HG03558 (cell line): Measurements from ENCODE around the gene PRND.

Source experiments
- ATAC-seq: cut with Tn5 transposase; IDR thresholded peaks from one replicate; pipeline ENCODE4 v1.9.1; 2021; ENCODE audit warnings: moderate number of reproducible peaks; ENCODE audit not compliant: unreplicated experiment; ENCODE audit errors: extremely low read depth

The PRND gene

GRCh38 chr20:4774207-4774606 is 52.5 kb downstream of the PRND start:
- ATAC-seq: no peak

- ATAC-seq: no peak
Observed at GRCh38 chr20:4775322-4776078, 53.8 kb downstream of the PRND start.

- ATAC-seq: no peak
Observed at GRCh38 chr20:4776079-4776630, 54.4 kb downstream of the PRND start.
